Measurements from ENCODE around the gene FBXW11.

DNA sequence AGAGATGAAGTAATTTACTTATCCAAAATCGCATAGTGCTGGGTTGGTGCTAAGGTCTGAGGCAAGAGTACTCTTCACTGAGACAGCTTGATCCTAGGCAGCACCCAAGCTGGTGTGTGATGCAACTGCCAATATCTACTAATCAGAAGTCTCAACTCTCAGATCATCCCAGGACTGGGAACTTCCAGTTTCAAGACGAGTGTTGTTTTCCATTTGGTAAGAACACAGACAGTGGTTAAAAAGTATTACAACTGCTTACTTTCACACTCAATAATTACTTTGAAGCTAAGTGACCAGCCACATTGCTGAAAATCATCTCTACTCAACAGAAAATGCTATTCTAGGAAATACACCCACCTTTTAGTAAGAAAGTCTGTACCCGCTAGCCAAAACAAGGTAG lies 45.3 kb downstream of the FBXW11 start:
- no peak for TF ChIP-seq CTCF (conservative IDR thresholded peaks at IDR 0.05; ENCODE audit: low read depth, low read length)
- TF ChIP-seq EZH2 (IDR thresholded peaks at IDR 0.05; ENCODE audit: borderline replicate concordance, low read depth, low read length, poor library complexity, severe bottlenecking): no peak
